HG03354 (cell line): ENCODE data around the gene KRT10.
A peak's percentile ranks its signal among the peaks of the same experiment; 100 is the strongest.
"Not testable (repeated sequence)": the region's sequence is repeated elsewhere in the genome, so short reads cannot be mapped to it uniquely, and the experiment has no call there.

Experiments
- ATAC-seq: cut with Tn5 transposase; IDR thresholded peaks from one replicate; pipeline ENCODE4 v1.9.1; 2021; ENCODE audit warnings: mild to moderate bottlenecking; ENCODE audit not compliant: unreplicated experiment, poor library complexity, severe bottlenecking

The KRT10 gene

DNA sequence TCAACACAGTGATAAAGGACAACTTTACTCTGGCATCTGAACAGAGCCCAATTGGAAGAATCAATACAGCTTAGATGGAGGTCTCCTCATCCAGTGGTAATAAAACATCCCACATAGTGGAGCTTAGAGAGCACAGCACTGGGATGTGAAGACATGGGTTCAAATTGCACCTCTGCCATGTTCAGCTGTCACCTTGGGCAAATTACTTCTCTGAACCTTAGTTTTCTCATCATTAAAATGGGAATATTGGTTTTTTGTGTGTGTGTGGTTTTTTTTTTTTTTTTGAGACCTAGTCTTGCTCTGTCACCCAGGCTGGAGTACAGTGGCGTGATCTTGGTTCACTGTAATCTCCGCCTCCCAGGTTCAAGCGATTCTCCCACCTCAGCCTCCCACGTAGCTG lies 13.6 kb upstream of the KRT10 start:
- no peak for ATAC-seq

DNA sequence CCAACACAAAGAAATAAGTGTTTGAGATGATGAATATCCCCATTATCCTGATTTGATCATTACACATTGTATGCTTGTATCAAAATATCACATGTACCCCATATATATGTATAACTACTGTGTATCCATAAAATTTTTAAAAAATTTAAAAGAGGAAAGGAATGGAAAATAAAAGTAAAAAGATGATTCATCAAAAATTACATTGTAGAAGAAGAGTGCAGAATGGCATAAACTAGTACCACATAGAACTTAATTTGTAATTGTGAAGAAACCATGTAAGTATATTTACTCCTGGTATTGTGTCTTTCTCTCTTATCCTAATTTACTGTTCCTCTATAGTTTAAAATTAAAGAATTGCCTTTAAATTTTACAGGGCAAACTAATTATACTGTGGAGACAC lies 11.5 kb upstream of the KRT10 start:
- no peak for ATAC-seq

- ATAC-seq: no peak
Measured at GRCh38 chr17:40832840-40833239, 10.4 kb upstream of the KRT10 start.

DNA sequence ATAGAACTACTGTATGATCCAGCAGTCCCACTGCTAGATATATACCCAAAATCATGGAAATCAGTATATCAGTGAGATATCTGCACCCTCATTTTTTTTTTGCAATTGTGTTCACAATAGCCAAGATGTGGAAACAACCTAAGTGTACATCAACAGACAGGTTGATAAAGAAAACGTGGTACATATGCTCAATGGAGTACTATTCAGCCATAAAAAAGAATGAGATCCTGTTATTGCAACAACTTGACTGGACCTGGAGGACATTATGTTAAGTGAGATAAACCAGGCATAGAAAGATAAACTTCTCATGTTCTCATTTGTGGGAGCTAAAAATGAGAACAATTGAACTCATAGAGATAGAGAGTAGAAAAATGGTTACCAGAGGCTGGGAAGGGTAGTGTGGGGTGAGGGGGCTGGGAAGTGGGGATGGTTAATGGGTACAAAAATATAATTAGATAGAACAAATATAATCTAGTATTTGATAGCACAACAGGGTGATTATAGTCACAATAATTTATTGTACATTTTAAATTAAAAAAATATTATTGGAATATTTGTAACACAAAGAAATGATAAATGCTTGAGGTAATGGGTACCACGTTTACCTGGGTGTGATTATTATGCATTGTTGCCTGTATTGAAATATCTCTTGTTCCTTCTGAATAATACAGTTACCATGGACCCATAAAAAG lies 7.8 kb upstream of the KRT10 start:
- ATAC-seq: no peak

DNA sequence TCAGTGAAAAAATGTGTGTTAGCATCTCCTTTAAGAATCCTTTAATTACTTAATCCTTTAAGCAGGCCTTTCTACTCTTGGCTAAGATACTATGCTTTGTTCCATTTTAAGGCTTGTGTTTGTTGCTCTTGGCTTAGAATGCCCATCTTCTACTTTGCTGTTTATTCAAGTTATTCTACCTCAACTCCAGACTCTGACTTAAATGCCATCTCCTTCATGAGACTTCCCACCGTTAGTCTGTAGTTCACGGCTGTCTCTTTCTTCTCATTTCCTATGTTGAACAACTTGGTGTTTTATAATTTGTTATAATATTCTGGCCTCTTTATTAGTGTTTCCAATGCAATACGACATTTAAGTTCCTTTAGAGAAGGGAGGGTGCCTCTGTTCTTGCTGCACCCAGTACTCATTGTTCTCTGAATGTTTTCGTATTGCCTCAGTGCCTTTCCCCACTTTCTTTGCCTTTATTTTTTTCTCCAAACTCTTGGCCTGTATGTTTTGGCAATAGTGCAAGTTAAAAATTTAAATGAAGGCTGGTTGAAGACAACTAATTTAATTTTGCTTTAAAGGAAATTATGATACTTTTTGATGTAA lies 6.1 kb upstream of the KRT10 start:
- ATAC-seq: no peak

DNA sequence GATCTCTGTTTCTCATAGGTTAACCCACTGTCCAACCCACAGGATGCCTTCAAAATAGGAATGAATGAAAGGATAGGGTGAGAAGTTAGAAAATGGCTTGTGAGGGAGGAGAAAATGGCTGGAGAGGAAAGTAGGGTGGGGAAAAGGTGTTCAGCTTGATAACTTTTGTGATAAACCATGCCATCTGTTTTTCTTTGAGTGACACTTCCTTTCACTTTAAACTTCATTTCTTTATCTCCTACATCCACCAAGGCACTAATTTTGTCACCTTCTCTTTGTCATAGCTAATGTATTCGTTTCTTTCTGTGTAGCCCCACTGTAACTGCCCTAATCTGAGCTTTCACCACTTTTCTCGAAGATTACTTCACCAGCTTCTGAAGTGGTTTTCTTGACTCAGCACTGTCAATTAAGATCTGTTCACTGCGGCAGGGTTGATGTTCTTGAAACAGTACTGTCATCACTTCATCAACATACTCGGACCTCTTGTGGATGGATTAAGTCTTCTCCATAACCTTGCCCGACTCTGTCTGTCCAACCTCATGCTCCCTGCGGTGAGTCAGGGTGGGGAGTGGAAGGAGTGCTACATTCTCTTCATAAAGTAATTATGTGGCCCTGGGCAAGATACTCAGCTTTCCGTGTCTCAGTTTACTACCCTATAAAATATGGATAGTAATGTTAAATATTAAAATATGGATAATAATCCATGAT lies 5.5 kb upstream of the KRT10 start:
- ATAC-seq: no peak

DNA sequence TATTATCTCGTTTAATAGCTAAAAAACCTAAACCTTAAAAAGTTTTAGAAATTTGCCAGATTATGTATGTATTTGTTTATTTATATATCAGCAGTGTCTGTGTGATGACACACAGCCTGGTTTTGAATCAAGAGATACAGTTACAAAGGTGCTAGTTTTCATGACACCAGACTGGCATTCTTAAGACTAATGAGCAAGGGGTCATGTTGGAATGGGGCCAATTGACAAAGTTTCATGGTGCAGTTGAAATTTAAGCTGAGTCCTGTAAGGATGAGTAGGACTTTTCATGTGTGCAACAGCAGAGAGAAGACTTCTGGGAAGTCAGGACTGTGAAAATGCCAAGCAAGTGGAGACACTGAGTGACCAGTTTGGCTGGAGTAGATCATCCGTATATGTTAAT lies 3.2 kb upstream of the KRT10 start:
- no peak for ATAC-seq

DNA sequence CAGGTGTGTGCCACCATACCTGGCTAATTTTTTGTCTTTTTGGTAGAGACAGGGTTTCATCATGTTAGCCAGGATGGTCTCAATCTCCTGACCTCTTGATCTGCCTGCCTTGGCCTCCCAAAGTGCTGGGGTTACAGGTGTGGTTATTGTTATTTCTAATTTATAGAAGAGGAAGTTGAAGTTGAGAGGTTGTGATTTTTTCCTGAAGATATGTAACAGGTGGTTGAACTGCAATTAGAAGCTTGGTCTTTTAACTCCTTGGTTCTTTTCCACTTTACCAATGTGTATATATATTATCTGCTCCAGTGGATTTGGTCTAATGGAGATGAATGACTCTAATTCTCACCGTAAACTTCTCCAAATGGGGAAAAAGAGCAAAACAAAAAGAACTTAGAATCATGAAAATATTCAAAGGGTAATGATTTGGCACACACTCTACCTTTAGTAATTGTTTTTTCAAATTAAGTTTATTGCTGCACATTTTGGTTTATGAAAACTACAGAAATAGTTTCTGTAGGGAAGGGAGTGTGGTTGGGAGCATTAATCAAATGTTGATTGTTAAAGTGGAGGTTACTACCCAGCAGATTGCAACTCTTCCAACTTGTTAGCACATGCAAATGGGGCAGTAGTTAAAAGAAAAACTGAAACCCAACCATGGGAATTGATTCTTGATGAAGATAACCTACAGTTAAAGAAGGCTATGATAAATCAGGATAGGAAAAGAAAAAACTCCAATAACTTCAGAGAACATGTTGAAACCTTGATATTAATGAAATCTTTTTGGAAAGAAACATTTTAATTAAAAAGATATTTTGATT lies 1.8 kb upstream of the KRT10 start:
- ATAC-seq: no peak

GRCh38 chr17:40821536-40821935 lies 878 bp downstream of the KRT10 start:
- ATAC-seq: no peak

DNA sequence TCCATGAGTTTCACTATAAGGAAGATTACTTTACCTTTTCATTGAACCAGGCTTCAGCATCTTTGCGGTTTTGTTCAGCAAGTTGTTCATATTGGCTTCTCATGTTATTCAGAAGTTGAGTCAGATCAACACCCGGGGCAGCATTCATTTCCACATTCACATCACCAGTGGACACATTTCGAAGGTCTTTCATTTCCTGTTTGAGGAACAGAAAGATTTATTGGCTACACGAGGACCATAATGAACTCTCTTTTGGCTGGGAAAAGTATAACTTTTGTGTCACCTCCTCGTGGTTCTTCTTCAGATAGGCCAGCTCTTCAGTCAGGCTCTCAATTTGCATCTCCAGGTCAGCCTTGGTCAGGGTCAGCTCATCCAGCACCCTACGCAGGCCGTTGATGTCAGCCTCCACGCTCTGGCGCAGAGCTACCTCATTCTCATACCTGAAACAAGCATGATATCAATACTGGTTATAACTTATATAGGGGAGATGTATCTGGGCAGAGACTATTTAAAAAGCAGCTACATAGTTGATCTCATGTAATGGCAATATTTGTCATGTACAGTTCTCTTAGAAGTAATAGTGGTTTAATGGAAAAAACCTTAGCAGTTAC lies 2.1 kb downstream of the KRT10 start:
- ATAC-seq: no peak

DNA sequence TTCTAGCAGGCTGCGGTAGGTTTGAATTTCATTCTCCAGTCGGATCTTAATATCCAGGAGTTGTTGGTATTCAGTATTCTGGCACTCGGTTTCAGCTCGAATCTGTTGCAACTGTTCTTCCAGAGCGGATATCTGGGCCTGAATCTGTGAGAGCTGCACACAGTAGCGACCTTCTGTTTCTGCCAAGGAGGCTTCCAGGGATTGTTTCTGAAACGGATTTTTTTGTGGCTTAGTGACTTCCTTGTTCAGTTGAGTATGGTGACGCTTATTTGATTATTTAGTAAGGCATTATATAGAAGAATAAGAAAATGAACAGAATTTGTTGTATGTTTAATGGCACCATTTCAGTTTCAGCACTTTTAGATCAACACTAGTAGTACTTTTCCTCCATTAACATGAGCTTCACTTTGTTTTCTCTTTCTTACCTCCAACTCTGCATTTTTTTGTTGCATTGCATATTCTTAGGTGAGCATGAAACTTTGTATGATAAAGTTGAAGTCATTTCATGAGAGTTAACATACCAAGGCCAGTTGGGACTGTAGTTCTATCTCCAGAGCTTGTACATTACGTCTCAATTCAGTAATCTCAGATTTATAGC lies 2.8 kb downstream of the KRT10 start:
- ATAC-seq: no peak

DNA sequence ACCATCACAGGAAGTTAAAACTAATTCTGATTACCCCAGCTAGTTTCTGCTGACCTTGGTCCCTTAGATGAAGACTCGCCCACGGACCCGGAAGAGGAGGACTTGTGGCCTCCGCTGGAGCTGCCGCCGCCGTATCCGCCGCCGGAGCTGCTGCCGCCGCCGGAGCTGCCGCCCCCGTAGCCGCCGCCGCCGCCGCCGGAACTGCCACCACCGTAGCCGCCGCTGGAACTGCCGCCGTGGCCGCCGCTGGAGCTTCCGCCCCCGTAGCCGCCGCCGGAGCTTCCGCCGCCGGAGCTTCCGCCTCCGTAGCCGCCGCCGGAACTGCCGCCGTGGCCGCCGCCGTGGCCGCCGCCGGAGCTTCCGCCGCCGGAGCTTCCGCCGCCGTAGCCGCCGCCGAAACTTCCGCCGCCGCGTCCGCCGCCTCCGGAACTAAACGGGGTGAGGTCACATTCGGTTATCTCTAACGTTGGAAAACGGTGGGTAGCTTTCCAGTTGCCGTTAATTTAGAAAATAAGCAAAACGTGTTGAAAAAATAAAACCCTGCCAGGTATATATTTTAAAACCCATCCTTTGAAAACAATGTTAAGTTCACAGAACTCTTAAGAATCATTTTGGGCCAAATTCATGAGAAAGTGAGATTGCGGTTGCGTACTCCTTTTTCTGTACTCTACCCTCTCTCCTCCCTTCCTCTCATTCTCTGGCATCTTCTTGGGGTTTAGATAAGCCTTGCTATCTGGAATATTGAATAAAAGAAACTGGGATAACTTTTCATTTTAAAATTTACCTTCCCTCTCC lies 3.5 kb downstream of the KRT10 start:
- ATAC-seq: peak; percentile 90

DNA sequence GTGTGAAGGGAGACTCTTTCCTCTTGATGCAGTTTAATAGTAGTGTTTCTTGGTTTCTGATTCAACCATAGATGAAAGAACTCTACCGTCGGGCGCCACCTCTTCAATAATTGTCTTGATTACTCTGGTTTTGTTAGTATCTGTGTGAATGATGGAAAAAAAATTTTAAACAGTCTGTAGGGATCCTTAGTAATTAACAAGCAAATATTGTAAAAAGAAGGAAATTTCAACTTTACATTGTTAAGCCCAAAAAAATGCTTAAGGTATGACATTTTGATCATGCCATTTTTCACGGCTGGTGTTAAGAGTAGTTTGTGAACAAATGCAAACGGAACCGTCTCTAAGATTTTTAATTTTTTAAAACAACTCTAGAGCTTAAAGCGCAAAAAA lies 4.1 kb downstream of the KRT10 start:
- ATAC-seq: no peak

DNA sequence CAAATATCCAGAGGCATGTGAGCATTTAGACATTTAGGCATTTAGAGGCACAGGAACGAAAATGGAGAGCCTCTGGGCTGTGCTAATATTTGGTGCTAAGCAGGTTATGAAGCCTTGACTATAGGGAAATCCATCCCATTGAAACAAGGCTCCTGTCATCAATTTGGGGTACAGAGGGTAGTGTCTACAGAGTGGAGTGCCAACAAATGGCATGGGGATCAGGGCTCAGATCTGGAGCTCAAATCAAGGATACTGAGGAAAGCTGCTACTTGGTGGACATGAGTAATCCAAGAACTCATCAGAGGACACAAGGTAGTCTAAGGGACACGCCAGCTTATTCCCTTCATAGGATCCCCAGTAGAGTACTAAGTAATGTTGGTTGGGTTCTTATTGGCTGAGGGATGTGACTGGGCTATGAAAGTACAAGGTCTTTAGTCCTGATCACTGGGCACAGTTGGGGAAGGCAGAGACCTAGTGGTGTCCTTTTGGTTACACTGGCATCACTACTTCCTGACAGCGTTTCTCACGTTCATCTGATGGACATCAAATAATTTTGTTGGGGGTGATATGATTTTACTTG lies 5.2 kb downstream of the KRT10 start:
- no peak for ATAC-seq

GRCh38 chr17:40816569-40816968 lies 5.8 kb downstream of the KRT10 start:
- no peak for ATAC-seq

GRCh38 chr17:40815381-40815780 lies 7.0 kb downstream of the KRT10 start:
- no peak for ATAC-seq

GRCh38 chr17:40814657-40815056 lies 7.8 kb downstream of the KRT10 start:
- ATAC-seq: not testable (repeated sequence)

GRCh38 chr17:40813804-40814203 lies 8.6 kb downstream of the KRT10 start:
- ATAC-seq: no peak

DNA sequence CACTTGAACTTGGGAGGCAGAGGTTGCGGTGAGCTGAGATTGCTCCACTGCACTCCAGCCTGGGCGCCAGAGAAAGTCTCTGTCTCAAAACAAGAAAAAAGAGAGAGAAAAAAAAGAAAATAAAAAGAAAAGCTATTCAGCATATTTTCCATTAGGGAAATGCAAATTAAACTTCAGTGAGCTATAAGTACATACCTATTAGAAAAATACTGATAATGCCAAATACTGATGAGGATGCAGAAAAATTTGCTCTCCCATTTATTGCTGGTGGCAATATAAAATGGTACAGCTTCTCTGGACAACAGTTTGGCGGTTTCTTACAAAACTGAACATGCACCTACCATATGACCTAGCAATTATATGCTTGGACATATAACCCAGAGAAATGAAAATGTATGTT lies 9.8 kb downstream of the KRT10 start:
- ATAC-seq: no peak
